WI38 (cell line): ENCODE data around the gene CHAF1B.

Experiments used
- H3K4me3 ChIP-seq: 2 replicates; pipeline ENCODE4 v1.5.1; 2011; ENCODE audit warnings: low read depth, mild to moderate bottlenecking, control low read depth, low read length
- CTCF ChIP-seq: IDR thresholded peaks from 2 replicates; pipeline ENCODE4 v1.5.1; 2012; ENCODE audit warnings: low read depth, mild to moderate bottlenecking, control low read depth, low read length

CHAF1B gene

GRCh38 chr21:36437745-36438128 lies 52.5 kb downstream of the CHAF1B start:
- no peak for TF ChIP-seq CTCF

GRCh38 chr21:36441715-36442114 lies 56.5 kb downstream of the CHAF1B start:
- H3K4me3 ChIP-seq: no peak overlapping the region
- no peak for TF ChIP-seq CTCF

More at GRCh38 chr21:36437745-36438128, 52.5 kb downstream of the CHAF1B start:
- H3K4me3 ChIP-seq: no peak overlapping the region

GRCh38 chr21:36446301-36446700 lies 61.1 kb downstream of the CHAF1B start:
- TF ChIP-seq CTCF: no peak
- H3K4me3 ChIP-seq: no peak overlapping the region

- H3K4me3 ChIP-seq: no peak overlapping the region
- no peak for TF ChIP-seq CTCF
Observed at GRCh38 chr21:36450511-36450910, 65.3 kb downstream of the CHAF1B start.

GRCh38 chr21:36451506-36451905 lies 66.3 kb downstream of the CHAF1B start:
- TF ChIP-seq CTCF: no peak
- H3K4me3 ChIP-seq: no peak overlapping the region

- H3K4me3 ChIP-seq: no peak overlapping the region
- no peak for TF ChIP-seq CTCF
Observed at GRCh38 chr21:36452281-36452825, 67.2 kb downstream of the CHAF1B start.

- TF ChIP-seq CTCF: no peak
- H3K4me3 ChIP-seq: no peak overlapping the region
Observed at GRCh38 chr21:36454093-36454531, 68.9 kb downstream of the CHAF1B start.
